Adrenal gland (tissue), 12 donors: ENCODE data around the gene FEV. TPM values are rescaled to one million over a fixed set of nuclear protein-coding genes. Genes with fewer than 3 reads are reported as not detected.

Source experiments
- DNase-seq, 7 donors: peaks; one replicate each; pipeline ENCODE4 v3.0.0-alpha.2; 2019 to 2020
- H3K27ac ChIP-seq, 5 donors: fragments of 200-600 bp; sonication (generic) in 4 of 5; 1 replicate in 3 of 5; 2 replicates in 2 of 5; pipeline versions ENCODE4 v1.5.1 to v1.8.0; 2016 to 2020; ENCODE audit warnings: mild to moderate bottlenecking in 1 of 5
- H3K27me3 ChIP-seq: fragments of 200-600 bp; 2 replicates; pipeline ENCODE4 v1.8.0; 2021
- H3K36me3 ChIP-seq, 2 donors: fragments of 200-600 bp; replicated peaks in 1 of 2; 1 replicate in 1 of 2; 2 replicates in 1 of 2; pipeline versions ENCODE4 v1.5.1 to v1.8.0; 2018 to 2022
- H3K4me1 ChIP-seq, 2 donors: fragments of 200-600 bp; replicated peaks in 1 of 2; 1 replicate in 1 of 2; 2 replicates in 1 of 2; pipeline versions ENCODE4 v1.5.1 to v1.8.0; 2018 to 2021
- H3K4me3 ChIP-seq, 4 donors: fragments of 200-600 bp; sonication (generic) in 3 of 4; one replicate each; pipeline ENCODE4 v1.5.1; 2016 to 2018
- H3K9me3 ChIP-seq, 3 donors: fragments of 200-600 bp; sonication (generic) in 1 of 3; replicated peaks in 1 of 3; 1 replicate in 2 of 3; 2 replicates in 1 of 3; pipeline versions ENCODE4 v1.5.1 to v1.8.0; 2016 to 2021
- CTCF ChIP-seq, 6 experiments: fragments of 450-650 bp in 4 of 6; fragments of 200-600 bp in 2 of 6; sonication (generic) in 1 of 6; IDR thresholded peaks; 1 replicate in 5 of 6; 2 replicates in 1 of 6; pipeline versions ENCODE4 v1.5.1 to v1.8.0; 2016 to 2021; ENCODE audit warnings: antibody characterized with exemption in 6 of 6, mild to moderate bottlenecking in 2 of 6, moderate library complexity in 1 of 6
- POLR2A ChIP-seq, 2 donors: fragments of 450-650 bp; IDR thresholded peaks; one replicate each; pipeline ENCODE4 v1.6.1; 2017; ENCODE audit warnings: antibody characterized with exemption in 2 of 2, mild to moderate bottlenecking in 2 of 2, moderate library complexity in 1 of 2
- WGBS, 4 donors: extraction: QIAGEN DNeasy Blood & Tissue Kit in 2 of 4; methylation state at CpG; one replicate each; pipeline versions ENCODE4 v1.1.5 to v1.1.7; 2013 to 2017; 5-methylcytosine and 5-hydroxymethylcytosine counted together
- intact Hi-C, 2 donors: fragments of 100-400 bp; cut with DNase I; formaldehyde crosslinking; loops; one replicate each; pipeline versions ENCODE4 v1.14.1 to v1.15.0; 2022 to 2023
- polyA plus RNA-seq, 3 donors: library from polyadenylated mRNA; stranded (reverse); fragments of 200-250 nt in 2 of 3; fragments of 350-450 nt in 1 of 3; fragmentation: Illumina TruSeq in 1 of 3; extraction: RNeasy Lipid Tissue Mini Kit (QIAGEN cat#74804) in 1 of 3; gene quantifications; one replicate each; pipeline ENCODE4 v1.2.3, GENCODE V29; 2013 to 2014
- total RNA-seq, 9 donors: library from RNA; depleted of rRNA in 4 of 9; stranded (reverse); fragments of >200 nt in 4 of 9; fragments of 120-200 nt in 1 of 9; fragmentation: NEBNext Ultra II Directional in 1 of 9; extraction: Animal tissue kit (Norgen Biotek cat#: 25700) in 1 of 9; gene quantifications; one replicate each; pipeline versions ENCODE4 v1.1.0 to v1.2.4, GENCODE V29; 2013 to 2023
- donor health status: healthy with polysubstance abuse.
- donor health status: Bipolar disorder and iron deficiency.
- donor health status: DM: yes; HTN: yes; CAD: no.
- donor health status: DM: no; HTN: no; CAD: no.
- donor health status: DM: no; HTN: no; CAD: no.
- donor health status: DM: yes; HTN: yes; CAD: no.

The FEV gene
- total and polyA plus RNA-seq, 12 donors: 0.22 to 16.5 (median 3.1) TPM; not detected in 4

GRCh38 chr2:218981881-218982585 lies 3.0 kb downstream of the FEV start:
- WGBS, 4 donors: 0 to 3% (median 1%) methylated on average over 15 to 69 of the region's 69 CpGs
- TF ChIP-seq CTCF (IDR thresholded peaks at IDR 0.05) (no peak), POLR2A (IDR thresholded peaks at IDR 0.05) (no peak)
- H3K4me3 ChIP-seq: peak overlapping the region in 1 of 4 donors; percentile 36
- H3K36me3 ChIP-seq: no peaks in the 10 kb centered on the region
- intact Hi-C loops: no loop called here
- DNase-seq: peak in 2 of 7 donors; percentile 31 to 76
- H3K9me3 ChIP-seq: no peaks in the 10 kb centered on the region
- peaks cover 16% of the 10 kb centered on the region in 2 donors for H3K4me1 ChIP-seq
- peak overlapping the region in 1 of 5 donors; percentile 3 for H3K27ac ChIP-seq
- H3K27me3 ChIP-seq: peaks cover 73% of the 10 kb centered on the region

GRCh38 chr2:218981390-218981880 lies 3.5 kb downstream of the FEV start:
- TF ChIP-seq CTCF (IDR thresholded peaks at IDR 0.05) (no peak), POLR2A (IDR thresholded peaks at IDR 0.05) (no peak)
- no peak for DNase-seq
- Histone ChIP-seq H3K36me3 (no peaks in the 10 kb centered on the region), H3K9me3 (no peaks in the 10 kb centered on the region), H3K27ac (peak overlapping the region in 1 of 5 donors; percentile 3), H3K4me3 (peak overlapping the region in 1 of 4 donors; percentile 36), H3K27me3 (peaks cover 67% of the 10 kb centered on the region), H3K4me1 (peaks cover 16% of the 10 kb centered on the region in 2 donors)
- intact Hi-C loops: no loop called here
- WGBS, 4 donors: 4 to 8% (median 5%) methylated on average over 13 to 46 of the region's 46 CpGs

GRCh38 chr2:218980735-218981389 lies 4.1 kb downstream of the FEV start:
- Histone ChIP-seq H3K27me3 (peaks cover 63% of the 10 kb centered on the region), H3K4me1 (peaks cover 16% of the 10 kb centered on the region in 2 donors), H3K27ac (peak overlapping the region in 1 of 5 donors; percentile 12), H3K4me3 (no peak overlapping the region), H3K9me3 (no peaks in the 10 kb centered on the region), H3K36me3 (no peaks in the 10 kb centered on the region)
- intact Hi-C loops: no loop called here
- no peak for DNase-seq
- TF ChIP-seq POLR2A (IDR thresholded peaks at IDR 0.05) (no peak), CTCF (IDR thresholded peaks at IDR 0.05) (no peak)
- 7 to 12% (median 8%) methylated on average over 26 of the region's 26 CpGs for WGBS, 4 donors

GRCh38 chr2:218979846-218980734 lies 4.9 kb downstream of the FEV start:
- Histone ChIP-seq H3K4me3 (no peak overlapping the region), H3K36me3 (no peaks in the 10 kb centered on the region), H3K4me1 (peaks cover 16% of the 10 kb centered on the region in 2 donors), H3K9me3 (no peaks in the 10 kb centered on the region), H3K27ac (no peak overlapping the region), H3K27me3 (peaks cover 56% of the 10 kb centered on the region)
- DNase-seq: peak; percentile 79 to 93 (median 86)
- intact Hi-C loops: no loop called here
- TF ChIP-seq POLR2A (IDR thresholded peaks at IDR 0.05) (no peak), CTCF (IDR thresholded peaks at IDR 0.05) (peak; percentile 82 to 96 (median 89))
- WGBS, 4 donors: 2 to 4% (median 3%) methylated on average over 4 to 39 of the region's 39 CpGs
